PC-9 (cell line): ENCODE measurements around the gene IVNS1ABP.

Experiments used
- CTCF ChIP-seq: fragments of 200-600 bp; sonication (generic); conservative IDR thresholded peaks from 2 replicates; pipeline ENCODE4 v1.6.1; 2017; ENCODE audit warnings: mixed run types, antibody characterized with exemption, mild to moderate bottlenecking, moderate library complexity
- EZH2 ChIP-seq: fragments of 200-600 bp; sonication (generic); IDR thresholded peaks from 2 replicates; pipeline ENCODE4 v1.8.0; 2017; ENCODE audit warnings: antibody characterized with exemption, low read depth

- no peak for TF ChIP-seq CTCF
- no peak for TF ChIP-seq EZH2
Observed at GRCh38 chr1:185297982-185298381, 19.1 kb downstream of the IVNS1ABP start.
